Tibial nerve (tissue), 4 donors: ENCODE measurements around the gene PEBP1. TPM values are rescaled to one million over a fixed set of nuclear protein-coding genes. Genes with fewer than 3 reads are reported as not detected.

Experiments used
- DNase-seq, 2 donors: peaks; one replicate each; pipeline ENCODE4 v3.0.0-alpha.2; 2019; ENCODE audit warnings: low spot score in 2 of 2
- H3K27ac ChIP-seq, 4 donors: fragments of 200-600 bp; sonication (generic) in 3 of 4; one replicate each; pipeline ENCODE4 v1.5.1; 2017 to 2019; ENCODE audit warnings: mild to moderate bottlenecking in 1 of 4
- H3K27me3 ChIP-seq, 2 donors: fragments of 200-600 bp; sonication (generic) in 1 of 2; one replicate each; pipeline versions ENCODE4 v1.5.1 to v1.6.0; 2017 to 2019
- H3K36me3 ChIP-seq, 3 donors: fragments of 200-600 bp; sonication (generic); one replicate each; pipeline ENCODE4 v1.5.1; 2018 to 2019
- H3K4me1 ChIP-seq, 4 donors: fragments of 200-600 bp; sonication (generic) in 3 of 4; one replicate each; pipeline ENCODE4 v1.5.1; 2017 to 2019
- H3K4me3 ChIP-seq, 4 donors: fragments of 200-600 bp; sonication (generic) in 3 of 4; one replicate each; pipeline ENCODE4 v1.5.1; 2017 to 2019; ENCODE audit warnings: mild to moderate bottlenecking in 1 of 4, moderate library complexity in 1 of 4
- H3K9me3 ChIP-seq, 4 donors: fragments of 200-600 bp; sonication (generic) in 3 of 4; one replicate each; pipeline ENCODE4 v1.5.1; 2017 to 2019
- CTCF ChIP-seq, 5 experiments: fragments of 200-600 bp in 3 of 5; fragments of 450-650 bp in 2 of 5; sonication (generic) in 3 of 5; IDR thresholded peaks; one replicate each; pipeline ENCODE4 v1.5.1; 2016 to 2019; ENCODE audit warnings: antibody characterized with exemption in 5 of 5, mild to moderate bottlenecking in 3 of 5, moderate library complexity in 2 of 5
- EP300 ChIP-seq, 2 donors: sonication (generic); formaldehyde crosslinking; IDR thresholded peaks; one replicate each; pipeline ENCODE4 v1.6.1; 2017; ENCODE audit warnings: antibody characterized with exemption in 2 of 2, mild to moderate bottlenecking in 1 of 2
- POLR2A ChIP-seq, 2 donors: fragments of 450-650 bp; IDR thresholded peaks; one replicate each; pipeline ENCODE4 v1.6.1; 2017; ENCODE audit warnings: antibody characterized with exemption in 2 of 2, mild to moderate bottlenecking in 2 of 2, moderate library complexity in 2 of 2
- WGBS, 2 donors: methylation state at CpG; one replicate each; pipeline ENCODE4 v1.1.5; 2018; 5-methylcytosine and 5-hydroxymethylcytosine counted together
- total RNA-seq, 4 donors: library from RNA; depleted of rRNA; stranded (reverse); fragments of >200 nt; gene quantifications; one replicate each; pipeline ENCODE4 v1.1.0, GENCODE V29; 2016

PEBP1 gene
- total RNA-seq, 4 donors from 2014 or later, result 380 to 704 (median 496) TPM

GRCh38 chr12:118151755-118152154 is 15.8 kb downstream of the PEBP1 start:
- Histone ChIP-seq H3K27me3 (no peaks in the 10 kb centered on the region), H3K4me1 (no peaks in the 10 kb centered on the region), H3K36me3 (peaks cover 0 to 83% (median 6%) of the 10 kb centered on the region in 3 donors), H3K4me3 (no peak overlapping the region), H3K9me3 (no peaks in the 10 kb centered on the region), H3K27ac (no peak overlapping the region)
- DNase-seq, result no peak
- WGBS, 2 donors, result 78 to 80% methylated on average over 5 of the region's 5 CpGs
- no peak for TF ChIP-seq EP300 (IDR thresholded peaks at IDR 0.05)
- no peak for TF ChIP-seq POLR2A (IDR thresholded peaks at IDR 0.05)
- TF ChIP-seq CTCF (IDR thresholded peaks at IDR 0.05), result no peak

- DNase-seq, result no peak
- no peaks in the 10 kb centered on the region for H3K9me3 ChIP-seq
- H3K4me1 ChIP-seq, result no peaks in the 10 kb centered on the region
- no peak overlapping the region for H3K4me3 ChIP-seq
- 90 to 93% methylated on average over 3 of the region's 3 CpGs for WGBS, 2 donors
- no peak overlapping the region for H3K27ac ChIP-seq
- no peaks in the 10 kb centered on the region for H3K27me3 ChIP-seq
- TF ChIP-seq CTCF (IDR thresholded peaks at IDR 0.05) (no peak), EP300 (IDR thresholded peaks at IDR 0.05) (no peak), POLR2A (IDR thresholded peaks at IDR 0.05) (no peak)
- peaks cover 0 to 73% (median 28%) of the 10 kb centered on the region in 3 donors for H3K36me3 ChIP-seq
These were observed 24.6 kb downstream of the PEBP1 start for GRCh38 chr12:118160536-118160935.

GRCh38 chr12:118164798-118165486 is 29.0 kb downstream of the PEBP1 start:
- Histone ChIP-seq H3K4me1 (no peaks in the 10 kb centered on the region), H3K27me3 (no peaks in the 10 kb centered on the region), H3K27ac (no peak overlapping the region), H3K9me3 (no peaks in the 10 kb centered on the region), H3K4me3 (no peak overlapping the region), H3K36me3 (peaks cover 0 to 66% (median 25%) of the 10 kb centered on the region in 3 donors)
- no peak for TF ChIP-seq POLR2A (IDR thresholded peaks at IDR 0.05)
- TF ChIP-seq EP300 (IDR thresholded peaks at IDR 0.05), result no peak
- peak; percentile 15 to 35 (median 24) for TF ChIP-seq CTCF (IDR thresholded peaks at IDR 0.05)
- 53 to 56% methylated on average over 6 of the region's 6 CpGs for WGBS, 2 donors
- no peak for DNase-seq

- 66 to 81% methylated on average over 2 of the region's 2 CpGs for WGBS, 2 donors
These were observed 31.0 kb downstream of the PEBP1 start for GRCh38 chr12:118166946-118167345.

GRCh38 chr12:118175823-118176447 is 40.0 kb downstream of the PEBP1 start:
- Histone ChIP-seq H3K27me3 (no peaks in the 10 kb centered on the region), H3K4me1 (no peaks in the 10 kb centered on the region), H3K27ac (no peak overlapping the region), H3K4me3 (no peak overlapping the region), H3K9me3 (no peaks in the 10 kb centered on the region), H3K36me3 (peaks cover 0 to 94% (median 23%) of the 10 kb centered on the region in 3 donors)
- 76 to 81% methylated on average over 4 of the region's 4 CpGs for WGBS, 2 donors
- DNase-seq, result no peak
- TF ChIP-seq POLR2A (IDR thresholded peaks at IDR 0.05) (no peak), EP300 (IDR thresholded peaks at IDR 0.05) (peak in 1 of 2 donors; percentile 29)

More at GRCh38 chr12:118166946-118167345, 31.0 kb downstream of the PEBP1 start:
- Histone ChIP-seq H3K27me3 (no peaks in the 10 kb centered on the region), H3K4me3 (no peak overlapping the region), H3K27ac (no peak overlapping the region), H3K36me3 (peaks cover 0 to 66% (median 15%) of the 10 kb centered on the region in 3 donors), H3K9me3 (no peaks in the 10 kb centered on the region), H3K4me1 (no peaks in the 10 kb centered on the region)
- no peak for TF ChIP-seq POLR2A (IDR thresholded peaks at IDR 0.05)
- DNase-seq, result no peak

GRCh38 chr12:118183155-118183554 is 47.2 kb downstream of the PEBP1 start:
- peak overlapping the region in 2 of 4 donors; percentile 40 to 79 for H3K27ac ChIP-seq
- H3K36me3 ChIP-seq, result peaks cover 0 to 33% (median 6%) of the 10 kb centered on the region in 3 donors

More at GRCh38 chr12:118183155-118183554, 47.2 kb downstream of the PEBP1 start:
- Histone ChIP-seq H3K4me1 (peaks cover 0 to 48% (median 13%) of the 10 kb centered on the region in 4 donors), H3K9me3 (no peaks in the 10 kb centered on the region), H3K4me3 (no peak overlapping the region), H3K27me3 (no peaks in the 10 kb centered on the region)
- DNase-seq, result no peak
- no peak for TF ChIP-seq EP300 (IDR thresholded peaks at IDR 0.05)
- TF ChIP-seq POLR2A (IDR thresholded peaks at IDR 0.05), result no peak
- TF ChIP-seq CTCF (IDR thresholded peaks at IDR 0.05), result no peak
